Parathyroid adenoma (tissue), 2 donors: ENCODE results near the gene PLXNA4.

Experiments
- H2AFZ ChIP-seq: fragments of 300-600 bp; sonication (generic); one replicate; pipeline ENCODE4 v1.7.0; 2017; ENCODE audit warnings: antibody characterized with exemption, mild to moderate bottlenecking
- H3K27ac ChIP-seq: fragments of 300-600 bp; sonication (generic); one replicate; pipeline ENCODE4 v1.7.0; 2017
- H3K27me3 ChIP-seq: fragments of 300-600 bp; sonication (generic); one replicate; pipeline ENCODE4 v1.7.0; 2017; ENCODE audit warnings: low read length; ENCODE audit not compliant: control insufficient read depth, insufficient read depth
- H3K36me3 ChIP-seq: fragments of 300-600 bp; sonication (generic); one replicate; pipeline ENCODE4 v1.7.0; 2017; ENCODE audit warnings: low read length; ENCODE audit not compliant: control insufficient read depth, insufficient read depth
- H3K4me1 ChIP-seq: fragments of 300-600 bp; sonication (generic); one replicate; pipeline ENCODE4 v1.7.0; 2017; ENCODE audit warnings: control low read depth
- H3K4me2 ChIP-seq: fragments of 300-600 bp; sonication (generic); one replicate; pipeline ENCODE4 v1.7.0; 2017; ENCODE audit warnings: low read length
- H3K4me3 ChIP-seq: fragments of 300-600 bp; sonication (generic); one replicate; pipeline ENCODE4 v1.7.0; 2017; ENCODE audit warnings: low read depth, low read length
- H3K79me2 ChIP-seq: fragments of 300-600 bp; sonication (generic); one replicate; pipeline ENCODE4 v1.7.0; 2017; ENCODE audit warnings: control low read depth
- H3K9ac ChIP-seq: fragments of 300-600 bp; sonication (generic); one replicate; pipeline ENCODE4 v1.7.0; 2017; ENCODE audit warnings: mild to moderate bottlenecking
- H3K9me3 ChIP-seq: fragments of 300-600 bp; sonication (generic); one replicate; pipeline ENCODE4 v1.7.0; 2017; ENCODE audit warnings: low read length; ENCODE audit not compliant: control insufficient read depth
- TF ChIP-seq, protein P1 (sequence below): fragments of 300-600 bp; sonication (generic); IDR thresholded peaks from one replicate; pipeline ENCODE4 v1.7.0; 2017; ENCODE audit warnings: antibody characterized with exemption, mild to moderate bottlenecking
- donor health status: primary hyperparathyroidism.

PLXNA4 gene

DNA sequence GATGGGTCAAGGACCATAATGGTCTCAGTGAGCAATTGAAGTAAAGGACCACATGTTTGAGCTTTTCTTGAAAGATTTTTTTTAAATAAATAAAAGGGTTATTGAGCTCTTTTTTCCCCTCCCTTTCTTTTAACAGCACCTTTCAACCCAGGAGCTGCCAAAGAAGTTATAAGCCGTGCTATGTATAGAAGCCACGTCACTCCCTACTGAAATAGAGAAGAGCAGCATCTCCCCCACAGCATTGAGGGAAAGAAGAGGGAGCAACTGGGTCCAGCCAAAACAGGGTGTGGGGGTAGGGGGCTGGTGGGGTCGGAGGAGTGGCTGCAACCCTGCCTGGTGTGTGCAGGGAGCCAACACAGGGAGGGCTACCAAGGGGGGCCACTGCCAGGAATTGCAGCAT lies 227.2 kb downstream of the PLXNA4 start:
- Histone ChIP-seq H3K4me1 (no peaks in the 10 kb centered on the region), H3K36me3 (no peaks in the 10 kb centered on the region), H3K27ac (no peak overlapping the region), H3K9me3 (no peaks in the 10 kb centered on the region), H3K4me2 (no peak overlapping the region), H3K9ac (no peak overlapping the region), H2AFZ (no peak overlapping the region), H3K79me2 (no peaks in the 10 kb centered on the region), H3K27me3 (no peaks in the 10 kb centered on the region), H3K4me3 (no peak overlapping the region)
- TF ChIP-seq, protein P1, sequence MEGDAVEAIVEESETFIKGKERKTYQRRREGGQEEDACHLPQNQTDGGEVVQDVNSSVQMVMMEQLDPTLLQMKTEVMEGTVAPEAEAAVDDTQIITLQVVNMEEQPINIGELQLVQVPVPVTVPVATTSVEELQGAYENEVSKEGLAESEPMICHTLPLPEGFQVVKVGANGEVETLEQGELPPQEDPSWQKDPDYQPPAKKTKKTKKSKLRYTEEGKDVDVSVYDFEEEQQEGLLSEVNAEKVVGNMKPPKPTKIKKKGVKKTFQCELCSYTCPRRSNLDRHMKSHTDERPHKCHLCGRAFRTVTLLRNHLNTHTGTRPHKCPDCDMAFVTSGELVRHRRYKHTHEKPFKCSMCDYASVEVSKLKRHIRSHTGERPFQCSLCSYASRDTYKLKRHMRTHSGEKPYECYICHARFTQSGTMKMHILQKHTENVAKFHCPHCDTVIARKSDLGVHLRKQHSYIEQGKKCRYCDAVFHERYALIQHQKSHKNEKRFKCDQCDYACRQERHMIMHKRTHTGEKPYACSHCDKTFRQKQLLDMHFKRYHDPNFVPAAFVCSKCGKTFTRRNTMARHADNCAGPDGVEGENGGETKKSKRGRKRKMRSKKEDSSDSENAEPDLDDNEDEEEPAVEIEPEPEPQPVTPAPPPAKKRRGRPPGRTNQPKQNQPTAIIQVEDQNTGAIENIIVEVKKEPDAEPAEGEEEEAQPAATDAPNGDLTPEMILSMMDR, result no peak

DNA sequence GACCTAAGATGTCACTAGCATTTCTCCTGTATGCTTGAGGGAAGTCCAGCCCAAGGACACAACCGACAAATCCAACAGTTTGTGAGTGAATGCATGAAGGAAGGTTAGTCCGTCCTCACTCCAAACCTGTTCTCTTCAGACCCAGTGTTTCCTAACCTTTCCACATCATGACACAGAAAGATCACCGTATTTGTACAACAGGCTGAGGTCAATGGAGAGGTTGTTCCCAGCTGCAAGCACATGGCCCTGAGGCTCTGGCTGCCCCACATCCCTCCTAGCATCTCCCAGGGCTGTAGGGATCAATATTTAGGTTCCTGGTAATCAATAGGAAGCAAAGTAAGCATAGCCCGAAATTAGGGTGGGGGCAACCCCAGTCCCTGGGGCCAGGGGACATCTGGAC lies 227.9 kb downstream of the PLXNA4 start:
- Histone ChIP-seq H3K4me1 (no peaks in the 10 kb centered on the region), H3K36me3 (no peaks in the 10 kb centered on the region), H3K27ac (no peak overlapping the region), H2AFZ (no peak overlapping the region), H3K9ac (no peak overlapping the region), H3K27me3 (no peaks in the 10 kb centered on the region), H3K9me3 (no peaks in the 10 kb centered on the region), H3K4me3 (no peak overlapping the region), H3K4me2 (no peak overlapping the region), H3K79me2 (no peaks in the 10 kb centered on the region)
- TF ChIP-seq, protein P1, result no peak

DNA sequence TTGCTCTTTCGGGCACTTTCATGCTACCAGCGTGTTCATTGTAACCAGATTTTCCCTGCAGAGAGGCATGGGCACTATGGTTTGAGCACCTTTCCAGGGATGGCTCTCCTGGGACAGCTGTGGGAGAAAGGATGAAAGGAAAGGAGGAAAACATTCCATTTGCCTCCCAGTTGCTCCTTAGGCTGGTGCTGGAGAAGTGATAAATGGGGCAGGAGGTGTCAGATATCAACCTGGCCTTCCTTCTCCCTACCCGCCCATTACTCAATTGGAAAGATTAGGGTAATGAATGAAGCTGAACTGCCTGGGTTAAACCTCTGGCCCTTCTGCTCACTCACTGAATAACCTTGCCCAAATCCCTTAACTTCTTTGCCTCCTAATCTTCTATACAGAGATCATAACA lies 228.4 kb downstream of the PLXNA4 start:
- Histone ChIP-seq H3K27ac (no peak overlapping the region), H3K4me2 (no peak overlapping the region), H3K79me2 (no peaks in the 10 kb centered on the region), H3K4me3 (no peak overlapping the region), H3K36me3 (no peaks in the 10 kb centered on the region), H3K9me3 (no peaks in the 10 kb centered on the region), H2AFZ (no peak overlapping the region), H3K27me3 (no peaks in the 10 kb centered on the region), H3K9ac (no peak overlapping the region), H3K4me1 (no peaks in the 10 kb centered on the region)
- TF ChIP-seq, protein P1, result no peak

DNA sequence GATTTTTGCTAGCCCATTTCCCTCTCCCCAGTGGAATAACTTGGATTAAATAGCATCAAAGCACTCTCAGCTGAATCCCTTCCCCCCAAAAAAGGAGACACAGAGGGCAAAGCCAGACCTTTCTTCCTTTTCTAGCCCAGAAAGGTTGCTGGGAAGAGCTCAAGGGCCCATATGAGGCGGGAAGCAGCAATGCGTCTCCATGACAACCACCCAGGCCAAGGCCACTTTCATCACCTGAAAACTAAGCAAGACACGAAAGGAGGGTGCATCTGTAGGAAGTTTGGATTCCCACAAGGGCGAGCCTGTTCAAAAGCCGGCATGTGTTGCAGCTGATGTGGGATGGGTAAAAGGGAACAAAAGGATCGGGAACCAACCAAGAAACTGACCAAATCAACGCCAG lies 229.1 kb downstream of the PLXNA4 start:
- no peak overlapping the region for H3K4me3 ChIP-seq
- TF ChIP-seq, protein P1, result no peak
- no peaks in the 10 kb centered on the region for H3K27me3 ChIP-seq
- no peaks in the 10 kb centered on the region for H3K79me2 ChIP-seq
- no peak overlapping the region for H3K27ac ChIP-seq
- no peaks in the 10 kb centered on the region for H3K9me3 ChIP-seq
- H3K4me2 ChIP-seq, result no peak overlapping the region
- no peaks in the 10 kb centered on the region for H3K36me3 ChIP-seq
- no peak overlapping the region for H2AFZ ChIP-seq
- no peaks in the 10 kb centered on the region for H3K4me1 ChIP-seq
- H3K9ac ChIP-seq, result no peak overlapping the region

DNA sequence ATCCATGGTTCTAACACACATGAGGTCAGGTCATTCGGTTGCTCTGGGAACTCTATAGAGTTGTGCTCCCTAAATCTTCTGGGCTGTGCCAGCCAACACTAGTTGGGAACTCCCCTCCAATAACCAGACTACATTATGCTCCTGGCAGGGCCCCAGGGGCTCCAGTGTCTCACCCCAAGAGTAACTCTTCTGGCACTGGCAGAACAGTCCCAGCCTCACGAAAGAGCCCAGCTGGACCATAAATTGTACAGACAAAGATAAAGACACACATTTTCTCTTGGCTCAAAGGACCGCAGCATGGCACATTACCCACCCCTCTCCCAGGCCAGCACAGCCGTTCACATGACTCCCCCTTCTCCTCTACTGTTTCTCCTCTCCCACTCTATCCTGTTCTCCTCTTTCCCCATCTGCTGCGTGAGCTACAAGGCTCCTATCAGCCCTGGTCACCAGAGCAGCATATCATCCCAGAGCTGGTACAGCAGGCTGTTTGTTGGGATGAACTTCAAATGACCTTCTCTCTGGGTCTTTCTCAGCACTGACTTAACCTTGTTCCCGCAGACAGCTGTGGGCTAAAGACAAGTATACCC lies 230.6 kb downstream of the PLXNA4 start:
- no peak overlapping the region for H3K4me2 ChIP-seq
- H3K27me3 ChIP-seq, result no peaks in the 10 kb centered on the region
- no peak overlapping the region for H3K27ac ChIP-seq
- H3K36me3 ChIP-seq, result no peaks in the 10 kb centered on the region
- H2AFZ ChIP-seq, result no peak overlapping the region
- H3K9me3 ChIP-seq, result no peaks in the 10 kb centered on the region
- no peaks in the 10 kb centered on the region for H3K79me2 ChIP-seq
- no peaks in the 10 kb centered on the region for H3K4me1 ChIP-seq
- no peak overlapping the region for H3K4me3 ChIP-seq
- TF ChIP-seq, protein P1, result no peak
- H3K9ac ChIP-seq, result no peak overlapping the region
